Hepatic stellate cell (primary cell): ENCODE results near the gene ALG2.

ENCODE experiments used
- DNase-seq: peaks from one replicate; pipeline ENCODE4 v3.0.0; 2011; ENCODE audit warnings: low spot score

The ALG2 gene

GRCh38 chr9:99171225-99172123, 50.3 kb downstream of the ALG2 start:
- DNase-seq: no peak

GRCh38 chr9:99169982-99170761, 51.6 kb downstream of the ALG2 start:
- no peak for DNase-seq

- DNase-seq: no peak
Measured at GRCh38 chr9:99169086-99169485, 52.7 kb downstream of the ALG2 start.

- no peak for DNase-seq
Measured at GRCh38 chr9:99167694-99168093, 54.0 kb downstream of the ALG2 start.

GRCh38 chr9:99167119-99167518, 54.6 kb downstream of the ALG2 start:
- no peak for DNase-seq
